HG03439 (cell line): ENCODE data around the gene AFMID.
"Not testable (repeated sequence)": the region's sequence is repeated elsewhere in the genome, so short reads cannot be mapped to it uniquely, and the experiment has no call there.

ENCODE experiments used
- ATAC-seq: cut with Tn5 transposase; IDR thresholded peaks from one replicate; pipeline ENCODE4 v1.9.1; 2021; ENCODE audit warnings: mild to moderate bottlenecking, moderate library complexity; ENCODE audit not compliant: unreplicated experiment

The AFMID gene

GRCh38 chr17:78186692-78187595, at the start of gene AFMID, which contains the start of gene TK1:
Gene AFMID, plus strand, starts transcription at chr17:78187362. Its CDS starts 9 bp downstream, at chr17:78187371.
Gene TK1, minus strand, starts transcription at chr17:78187052. Its CDS starts 58 bp downstream, at chr17:78186994.
- ATAC-seq: peak; percentile 78

DNA sequence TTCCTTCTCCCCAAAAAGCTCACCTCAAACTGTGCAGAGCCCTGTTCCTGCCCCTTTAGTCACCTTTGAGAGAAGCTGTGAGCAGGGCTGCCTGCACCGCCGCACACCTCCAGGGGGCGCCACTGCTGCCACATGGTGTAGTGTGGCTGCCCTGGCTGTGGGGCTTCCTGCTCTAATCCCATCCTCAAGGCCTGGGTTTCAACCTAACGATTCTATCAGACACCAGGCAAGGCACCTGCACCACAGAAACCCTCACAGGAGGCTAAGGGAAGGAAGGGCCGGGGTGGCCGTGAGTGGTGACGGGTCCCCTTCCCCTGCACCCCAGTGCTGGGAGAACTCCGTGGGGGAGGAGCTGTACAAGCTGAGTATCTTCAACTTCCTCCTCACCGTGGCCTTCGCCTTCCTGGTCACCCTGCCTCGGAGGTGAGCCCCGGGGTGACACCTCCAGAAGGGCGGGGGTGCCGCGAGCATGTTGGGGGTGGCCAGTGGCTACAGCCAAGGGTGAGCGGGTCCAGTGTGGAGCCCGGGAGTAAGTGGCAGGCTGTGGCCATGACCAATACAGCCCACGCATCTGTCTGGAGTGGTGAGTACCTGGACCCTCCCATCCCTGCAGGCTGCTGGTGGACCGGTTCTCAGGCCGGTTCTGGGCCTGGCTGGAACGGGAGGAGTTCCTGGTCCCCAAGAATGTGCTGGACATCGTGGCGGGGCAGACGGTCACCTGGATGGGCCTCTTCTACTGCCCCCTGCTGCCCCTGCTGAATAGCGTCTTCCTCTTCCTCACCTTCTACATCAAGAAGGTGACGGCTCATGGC, 49.6 kb upstream of the AFMID start:
- ATAC-seq: no peak

GRCh38 chr17:78138204-78139060, 48.7 kb upstream of the AFMID start:
- ATAC-seq: no peak

DNA sequence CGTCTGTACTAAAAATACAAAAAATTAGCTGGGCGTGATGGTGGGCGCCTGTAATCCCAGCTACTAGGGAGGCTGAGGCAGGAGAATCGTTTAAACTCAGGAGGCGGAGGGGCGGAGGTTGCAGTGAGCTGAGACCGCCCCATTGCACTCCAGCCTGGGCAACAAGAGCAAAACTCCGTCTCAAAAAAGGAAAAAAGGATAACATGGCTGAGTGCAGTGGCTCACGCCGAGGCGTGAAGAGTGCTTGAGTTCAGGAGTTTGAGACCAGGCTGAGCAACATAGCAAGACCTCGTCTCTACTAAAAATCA, 47.3 kb upstream of the AFMID start:
- not testable (repeated sequence) for ATAC-seq

DNA sequence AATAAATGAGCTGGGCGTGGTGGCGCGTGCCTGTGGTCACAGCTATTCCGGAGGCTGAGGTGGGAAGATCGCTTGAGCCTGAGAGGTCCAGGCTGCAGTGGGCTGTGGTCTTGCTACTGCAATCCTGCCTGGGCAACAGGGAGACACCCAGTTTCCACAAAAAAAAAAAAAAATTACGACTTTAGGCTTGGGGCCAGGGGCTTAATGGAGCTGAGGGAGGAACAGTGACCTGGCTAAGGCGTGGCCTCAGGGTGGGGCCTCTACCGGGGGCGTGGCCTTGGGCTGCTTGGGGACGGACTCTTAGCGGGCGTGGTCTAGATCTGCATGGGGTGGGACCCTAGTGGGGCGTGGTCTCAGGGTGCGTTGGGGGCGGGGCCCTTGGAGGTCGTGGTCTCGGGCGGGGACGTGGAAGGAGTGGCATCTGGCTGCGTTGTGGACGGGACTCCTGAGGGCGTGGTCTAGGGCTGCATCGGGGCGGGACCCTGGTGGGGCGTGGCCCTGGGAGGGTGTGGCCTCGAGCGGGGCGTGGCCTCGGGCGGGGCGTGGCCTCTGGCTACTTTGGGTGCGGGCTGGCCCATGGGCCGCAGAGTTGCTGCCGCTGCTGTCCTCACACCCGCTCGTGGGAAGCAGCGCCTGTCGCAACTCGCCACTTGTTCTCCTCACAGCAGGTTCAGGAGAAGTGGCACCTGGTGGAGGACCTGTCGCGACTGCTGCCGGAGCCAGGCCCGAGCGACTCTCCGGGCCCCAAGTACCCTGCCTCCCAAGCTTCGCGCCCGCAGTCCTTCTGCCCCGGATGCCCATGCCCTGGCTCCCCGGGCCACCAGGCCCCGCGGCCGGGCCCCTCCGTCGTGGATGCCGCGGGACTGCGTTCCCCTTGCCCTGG, 46.8 kb upstream of the AFMID start:
- peak; percentile 71 for ATAC-seq

- no peak for ATAC-seq
Observed at GRCh38 chr17:78141437-78142118, 45.6 kb upstream of the AFMID start.

DNA sequence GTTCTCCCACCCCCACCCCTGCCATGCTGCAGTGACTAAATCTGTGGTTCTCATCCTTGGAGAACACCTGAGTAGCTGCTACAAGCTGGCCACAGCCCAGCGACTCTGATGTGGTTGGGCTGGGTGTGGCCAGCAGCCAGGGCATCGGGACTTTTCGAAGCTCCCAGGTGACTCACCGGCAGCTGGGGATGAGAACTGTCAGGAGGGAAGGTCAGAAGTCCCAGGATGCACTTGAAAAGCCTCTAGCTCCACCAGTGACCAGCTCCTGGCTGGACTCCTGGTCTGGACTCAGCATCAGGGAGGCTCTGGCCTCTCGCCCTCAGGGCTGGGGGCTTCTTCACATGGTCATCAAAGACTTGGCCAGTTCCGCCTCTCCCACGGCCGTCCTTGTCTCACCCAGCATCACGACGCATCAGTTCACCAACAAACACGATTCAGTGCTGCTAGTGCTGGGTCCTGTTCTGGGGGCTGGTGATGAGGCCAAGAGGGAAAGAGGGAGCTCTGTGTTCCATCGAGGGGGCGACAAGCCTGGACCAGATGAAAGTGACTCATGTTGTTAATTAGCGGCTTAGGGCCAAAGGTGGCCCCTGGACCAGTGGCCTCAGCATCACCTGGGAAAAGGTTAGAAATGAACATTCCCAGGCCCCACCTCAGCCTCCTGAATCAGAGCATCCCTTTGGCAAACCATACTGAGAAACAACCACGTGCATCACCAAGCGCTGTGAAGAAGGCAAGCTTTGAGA, 44.9 kb upstream of the AFMID start:
- no peak for ATAC-seq

- ATAC-seq: no peak
Observed at GRCh38 chr17:78143214-78144146, 43.7 kb upstream of the AFMID start.

GRCh38 chr17:78144147-78144719, 42.9 kb upstream of the AFMID start:
- ATAC-seq: no peak

- ATAC-seq: no peak
Observed at GRCh38 chr17:78144736-78145641, 42.2 kb upstream of the AFMID start.

DNA sequence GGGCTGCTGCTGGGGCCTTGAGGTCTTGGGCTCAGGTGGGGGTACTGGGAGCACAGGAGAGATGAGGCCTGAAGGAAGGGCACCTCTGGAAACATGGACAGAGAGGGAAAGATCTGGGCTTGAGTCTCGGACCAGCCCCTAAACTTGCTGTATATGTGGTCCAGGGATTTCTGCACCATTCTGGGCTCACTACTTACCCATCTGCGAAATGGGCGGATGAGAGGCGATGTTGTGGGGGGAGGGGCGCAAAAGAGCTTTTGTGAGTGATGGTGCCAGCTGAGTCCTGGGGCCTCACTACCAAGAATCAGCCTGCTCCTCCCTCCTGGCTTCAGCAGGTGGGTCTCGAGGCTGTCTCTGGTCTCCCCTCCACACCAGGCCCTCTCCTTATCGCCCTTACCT, 40.7 kb upstream of the AFMID start:
- no peak for ATAC-seq

DNA sequence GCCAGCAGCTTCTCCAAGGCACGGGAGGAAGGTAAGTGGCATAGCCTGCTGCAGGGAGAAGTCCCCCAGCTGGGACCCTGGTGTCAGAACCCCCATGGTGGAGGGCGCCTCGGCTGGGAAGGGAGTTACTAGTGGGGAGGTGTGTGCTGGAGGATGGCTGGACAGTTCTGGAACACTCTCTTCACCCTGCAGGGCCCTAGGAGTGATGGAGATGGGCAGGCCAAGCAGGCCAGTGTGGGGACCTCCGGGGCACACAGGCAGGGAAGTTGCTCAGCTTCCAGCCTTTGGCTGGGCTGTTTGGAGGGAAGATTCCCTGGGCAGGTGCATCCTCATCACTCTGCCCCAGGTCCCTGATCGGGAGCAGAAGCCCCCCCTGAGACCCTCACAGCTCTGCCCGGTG, 40.3 kb upstream of the AFMID start:
- no peak for ATAC-seq

- no peak for ATAC-seq
Observed at GRCh38 chr17:78147315-78147998, 39.7 kb upstream of the AFMID start.

- no peak for ATAC-seq
Observed at GRCh38 chr17:78148286-78149016, 38.7 kb upstream of the AFMID start.

DNA sequence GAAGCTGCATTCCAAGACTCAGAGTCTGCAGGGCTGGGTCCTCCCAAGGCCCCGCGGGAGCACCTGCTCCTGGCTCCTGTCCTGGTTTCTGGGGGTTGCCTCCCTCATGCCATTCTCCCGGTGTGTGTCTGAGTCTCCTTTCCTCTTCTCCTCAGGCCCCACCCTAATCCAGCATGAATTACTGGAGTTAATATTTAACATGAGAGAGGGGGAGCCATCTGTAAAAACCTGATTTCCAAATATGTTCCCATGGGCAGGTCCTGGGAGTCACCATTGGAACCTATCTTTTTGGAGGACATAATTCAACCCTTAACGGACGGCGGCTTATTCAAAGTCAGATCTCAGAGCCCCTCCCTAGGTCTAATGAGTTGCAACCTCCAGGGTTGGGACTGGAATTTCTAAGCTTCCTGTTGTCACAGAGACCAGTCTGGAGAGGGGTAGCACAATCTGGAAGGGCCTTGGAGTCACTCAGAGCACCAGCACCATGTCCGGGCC, 35.6 kb upstream of the AFMID start:
- ATAC-seq: no peak
